Tibial nerve (tissue), 4 donors: Measurements from ENCODE around the gene GLRX. TPM values are rescaled to one million over a fixed set of nuclear protein-coding genes. Genes with fewer than 3 reads are reported as not detected.

ENCODE experiments used
- DNase-seq, 2 donors: peaks; one replicate each; pipeline ENCODE4 v3.0.0-alpha.2; 2019; ENCODE audit warnings: low spot score in 2 of 2
- H3K27ac ChIP-seq, 4 donors: fragments of 200-600 bp; sonication (generic) in 3 of 4; one replicate each; pipeline ENCODE4 v1.5.1; 2017 to 2019; ENCODE audit warnings: mild to moderate bottlenecking in 1 of 4
- H3K27me3 ChIP-seq, 2 donors: fragments of 200-600 bp; sonication (generic) in 1 of 2; one replicate each; pipeline versions ENCODE4 v1.5.1 to v1.6.0; 2017 to 2019
- H3K36me3 ChIP-seq, 3 donors: fragments of 200-600 bp; sonication (generic); one replicate each; pipeline ENCODE4 v1.5.1; 2018 to 2019
- H3K4me1 ChIP-seq, 4 donors: fragments of 200-600 bp; sonication (generic) in 3 of 4; one replicate each; pipeline ENCODE4 v1.5.1; 2017 to 2019
- H3K4me3 ChIP-seq, 4 donors: fragments of 200-600 bp; sonication (generic) in 3 of 4; one replicate each; pipeline ENCODE4 v1.5.1; 2017 to 2019; ENCODE audit warnings: mild to moderate bottlenecking in 1 of 4, moderate library complexity in 1 of 4
- H3K9me3 ChIP-seq, 4 donors: fragments of 200-600 bp; sonication (generic) in 3 of 4; one replicate each; pipeline ENCODE4 v1.5.1; 2017 to 2019
- EP300 ChIP-seq, 2 donors: sonication (generic); formaldehyde crosslinking; IDR thresholded peaks; one replicate each; pipeline ENCODE4 v1.6.1; 2017; ENCODE audit warnings: antibody characterized with exemption in 2 of 2, mild to moderate bottlenecking in 1 of 2
- POLR2A ChIP-seq, 2 donors: fragments of 450-650 bp; IDR thresholded peaks; one replicate each; pipeline ENCODE4 v1.6.1; 2017; ENCODE audit warnings: antibody characterized with exemption in 2 of 2, mild to moderate bottlenecking in 2 of 2, moderate library complexity in 2 of 2
- WGBS, 2 donors: methylation state at CpG; one replicate each; pipeline ENCODE4 v1.1.5; 2018; 5-methylcytosine and 5-hydroxymethylcytosine counted together
- total RNA-seq, 4 donors: library from RNA; depleted of rRNA; stranded (reverse); fragments of >200 nt; gene quantifications; one replicate each; pipeline ENCODE4 v1.1.0, GENCODE V29; 2016
- TF ChIP-seq, protein P1 (sequence below), 5 experiments: fragments of 200-600 bp in 3 of 5; fragments of 450-650 bp in 2 of 5; sonication (generic) in 3 of 5; IDR thresholded peaks; one replicate each; pipeline ENCODE4 v1.5.1; 2016 to 2019; ENCODE audit warnings: antibody characterized with exemption in 5 of 5, mild to moderate bottlenecking in 3 of 5, moderate library complexity in 2 of 5

Gene GLRX
- total RNA-seq, 4 donors from 2014 or later: 15.3 to 72.0 (median 40.4) TPM

DNA sequence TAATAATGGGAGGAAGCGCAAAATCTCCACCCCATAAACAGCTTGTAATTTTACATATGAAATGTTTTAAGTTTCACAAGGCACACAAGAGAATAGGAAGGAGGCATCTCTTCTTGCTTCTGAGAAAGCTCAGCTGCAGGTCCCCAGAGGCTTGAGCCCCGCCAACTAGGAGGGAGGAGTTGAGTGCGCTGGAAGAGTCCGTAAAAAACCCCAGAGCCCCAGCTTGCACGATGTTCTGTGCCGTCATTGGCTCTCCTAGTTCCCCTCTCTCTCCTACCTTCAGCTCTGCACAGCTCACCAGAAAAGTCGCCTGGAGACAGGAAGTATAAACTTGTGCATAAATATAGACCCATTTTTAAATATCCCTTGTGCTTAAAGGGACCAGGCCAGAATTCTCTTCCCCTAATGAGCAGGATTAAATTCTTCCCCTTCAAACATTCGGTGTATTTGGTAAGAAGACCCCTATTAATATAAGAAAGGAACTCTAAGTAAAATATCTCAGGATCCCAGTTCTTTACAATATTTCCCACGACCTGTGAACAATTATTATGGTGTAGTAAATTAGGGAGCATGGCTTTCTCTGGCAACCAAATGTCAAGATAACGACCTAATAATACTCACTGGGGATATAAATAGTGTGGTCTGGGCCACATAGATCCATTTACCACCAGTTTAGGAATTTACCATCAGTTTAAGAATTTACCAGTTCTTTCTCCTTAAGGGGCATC lies 13.7 kb downstream of the GLRX start:
- Histone ChIP-seq H3K36me3 (peaks cover 0 to 10% (median 0%) of the 10 kb centered on the region in 3 donors), H3K9me3 (peaks cover 0 to 7% (median 0%) of the 10 kb centered on the region in 4 donors), H3K27me3 (no peaks in the 10 kb centered on the region), H3K4me1 (peaks cover 0 to 38% (median 20%) of the 10 kb centered on the region in 4 donors), H3K4me3 (no peak overlapping the region), H3K27ac (peak overlapping the region; percentile 41 to 76 (median 63))
- TF ChIP-seq EP300 (IDR thresholded peaks at IDR 0.05): peak in 1 of 2 donors; percentile 48
- TF ChIP-seq POLR2A (IDR thresholded peaks at IDR 0.05): no peak
- DNase-seq: peak; percentile 64
- 26 to 32% methylated on average over 10 of the region's 10 CpGs for WGBS, 2 donors

DNA sequence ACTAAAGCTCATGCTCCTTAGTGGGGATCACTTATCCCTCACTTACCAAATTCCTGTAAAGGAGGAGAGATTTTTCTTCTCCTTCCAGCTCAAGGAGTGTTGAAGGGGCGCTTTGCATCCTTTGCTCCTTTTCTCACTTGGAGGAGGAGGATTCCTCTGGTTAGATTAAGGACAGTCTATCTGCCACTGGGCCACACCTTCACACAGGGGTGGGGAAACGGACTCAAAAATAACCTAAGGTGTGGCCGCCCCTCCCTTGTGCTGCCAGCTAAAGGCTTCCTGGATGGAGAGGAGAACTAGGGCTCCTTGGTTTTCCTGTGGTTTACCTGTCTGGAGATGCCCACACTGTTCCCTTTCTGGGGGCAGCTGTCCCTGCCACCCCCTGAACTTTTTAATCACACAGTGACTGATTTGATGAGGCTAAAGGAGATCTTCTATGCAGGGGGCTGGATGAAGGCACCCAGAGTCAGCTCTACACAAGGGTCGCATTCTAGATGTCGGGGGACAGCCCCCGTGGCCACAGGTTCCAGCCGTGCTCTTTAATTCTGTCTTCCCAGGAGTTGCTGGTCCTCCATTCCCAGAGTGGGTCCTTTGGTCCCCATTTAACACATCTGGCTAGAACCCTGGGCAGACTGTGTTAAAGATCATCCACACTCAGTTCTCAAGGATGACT lies 14.4 kb downstream of the GLRX start:
- no peak overlapping the region for H3K4me3 ChIP-seq
- 77 to 86% methylated on average over 7 of the region's 7 CpGs for WGBS, 2 donors
- TF ChIP-seq POLR2A (IDR thresholded peaks at IDR 0.05) (no peak), EP300 (IDR thresholded peaks at IDR 0.05) (no peak)
- TF ChIP-seq, protein P1, sequence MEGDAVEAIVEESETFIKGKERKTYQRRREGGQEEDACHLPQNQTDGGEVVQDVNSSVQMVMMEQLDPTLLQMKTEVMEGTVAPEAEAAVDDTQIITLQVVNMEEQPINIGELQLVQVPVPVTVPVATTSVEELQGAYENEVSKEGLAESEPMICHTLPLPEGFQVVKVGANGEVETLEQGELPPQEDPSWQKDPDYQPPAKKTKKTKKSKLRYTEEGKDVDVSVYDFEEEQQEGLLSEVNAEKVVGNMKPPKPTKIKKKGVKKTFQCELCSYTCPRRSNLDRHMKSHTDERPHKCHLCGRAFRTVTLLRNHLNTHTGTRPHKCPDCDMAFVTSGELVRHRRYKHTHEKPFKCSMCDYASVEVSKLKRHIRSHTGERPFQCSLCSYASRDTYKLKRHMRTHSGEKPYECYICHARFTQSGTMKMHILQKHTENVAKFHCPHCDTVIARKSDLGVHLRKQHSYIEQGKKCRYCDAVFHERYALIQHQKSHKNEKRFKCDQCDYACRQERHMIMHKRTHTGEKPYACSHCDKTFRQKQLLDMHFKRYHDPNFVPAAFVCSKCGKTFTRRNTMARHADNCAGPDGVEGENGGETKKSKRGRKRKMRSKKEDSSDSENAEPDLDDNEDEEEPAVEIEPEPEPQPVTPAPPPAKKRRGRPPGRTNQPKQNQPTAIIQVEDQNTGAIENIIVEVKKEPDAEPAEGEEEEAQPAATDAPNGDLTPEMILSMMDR (IDR thresholded peaks at IDR 0.05): no peak

DNA sequence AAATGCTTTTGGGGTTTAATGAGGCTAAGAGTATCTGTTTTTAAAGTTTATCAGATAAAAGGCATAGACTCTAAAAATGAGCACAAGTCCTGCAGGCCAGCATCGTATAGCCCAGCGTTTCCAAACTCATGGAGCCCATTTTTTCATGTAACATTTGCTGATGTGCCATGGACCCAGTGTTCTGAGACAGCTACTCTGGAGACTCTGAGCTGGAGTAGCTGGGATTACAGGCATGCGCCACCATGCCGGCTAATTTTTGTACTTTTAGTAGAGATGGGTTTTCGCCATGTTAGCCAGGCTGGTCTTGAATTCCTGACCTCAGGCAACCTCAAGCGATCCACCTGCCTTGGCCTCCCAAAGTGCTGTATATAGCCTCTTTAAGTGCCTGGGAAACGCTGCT lies 15.8 kb downstream of the GLRX start:
- Histone ChIP-seq H3K36me3 (peaks cover 0 to 10% (median 0%) of the 10 kb centered on the region in 3 donors), H3K27me3 (no peaks in the 10 kb centered on the region), H3K27ac (no peak overlapping the region), H3K4me3 (no peak overlapping the region), H3K4me1 (peaks cover 0 to 31% (median 20%) of the 10 kb centered on the region in 4 donors), H3K9me3 (peaks cover 0 to 7% (median 0%) of the 10 kb centered on the region in 4 donors)
- TF ChIP-seq, protein P1 (IDR thresholded peaks at IDR 0.05): no peak
- TF ChIP-seq POLR2A (IDR thresholded peaks at IDR 0.05) (no peak), EP300 (IDR thresholded peaks at IDR 0.05) (no peak)
- 94 to 95% methylated on average over 7 of the region's 7 CpGs for WGBS, 2 donors
- no peak for DNase-seq

More for the DNA sequence above, 14.4 kb downstream of the GLRX start:
- Histone ChIP-seq H3K27ac (peak overlapping the region; percentile 41 to 76 (median 59)), H3K9me3 (peaks cover 0 to 7% (median 0%) of the 10 kb centered on the region in 4 donors), H3K27me3 (no peaks in the 10 kb centered on the region), H3K36me3 (peaks cover 0 to 10% (median 0%) of the 10 kb centered on the region in 3 donors), H3K4me1 (peaks cover 0 to 38% (median 20%) of the 10 kb centered on the region in 4 donors)
- no peak for DNase-seq

DNA sequence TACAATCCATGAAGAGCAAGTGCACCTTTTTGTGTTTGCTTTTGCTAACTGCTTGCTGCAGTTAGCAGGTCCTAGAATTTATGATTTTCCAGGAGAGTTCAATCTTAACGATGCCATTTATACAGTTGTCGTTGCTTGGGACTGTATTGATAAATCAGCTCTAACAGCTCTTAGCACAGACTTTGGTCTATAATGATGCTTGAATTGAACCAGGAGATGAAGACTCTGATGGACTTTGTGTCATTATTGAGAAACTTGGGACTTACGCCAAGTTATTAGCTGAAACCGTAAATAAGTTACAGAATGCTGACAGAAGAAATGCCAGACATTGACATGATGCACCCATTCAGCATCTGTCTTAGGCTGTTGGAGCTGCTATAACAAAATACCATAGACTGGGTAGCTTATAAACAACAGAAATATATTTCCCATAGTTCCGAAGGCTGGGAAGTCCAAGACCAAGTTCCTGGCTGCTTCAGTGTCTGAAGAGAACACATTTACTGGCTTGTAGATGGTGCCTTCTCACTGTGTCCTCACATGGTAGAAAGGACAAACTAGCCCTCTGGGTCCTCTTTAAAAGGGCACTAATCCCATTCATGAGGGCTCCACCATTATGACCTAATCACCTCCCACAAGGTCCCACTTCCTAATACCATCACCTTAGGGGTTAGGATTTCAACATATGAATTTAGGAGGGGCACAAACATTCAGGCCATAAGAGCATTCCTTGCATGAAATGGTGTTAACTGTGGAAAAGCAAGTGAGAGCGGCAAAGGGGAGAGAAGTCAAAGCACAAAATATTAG lies 17.6 kb downstream of the GLRX start:
- no peak overlapping the region for H3K4me3 ChIP-seq
- H3K4me1 ChIP-seq: peaks cover 0 to 20% (median 12%) of the 10 kb centered on the region in 4 donors
- WGBS, 2 donors: 74 to 81% methylated on average over 6 of the region's 6 CpGs
- TF ChIP-seq EP300 (IDR thresholded peaks at IDR 0.05) (no peak), POLR2A (IDR thresholded peaks at IDR 0.05) (no peak)
- TF ChIP-seq, protein P1 (IDR thresholded peaks at IDR 0.05): no peak
- no peak for DNase-seq
- H3K9me3 ChIP-seq: peaks cover 0 to 7% (median 0%) of the 10 kb centered on the region in 4 donors
- no peaks in the 10 kb centered on the region for H3K27me3 ChIP-seq
- H3K27ac ChIP-seq: no peak overlapping the region
- H3K36me3 ChIP-seq: peaks cover 0 to 10% (median 0%) of the 10 kb centered on the region in 3 donors
